Smooth muscle cell (in vitro differentiated cells): ENCODE results near the gene MLX. TPM values are rescaled to one million over a fixed set of nuclear protein-coding genes. Genes with fewer than 3 reads are reported as not detected.

ENCODE experiments used
- DNase-seq: peaks from one replicate; lab custom pipeline; 2025; ENCODE audit not compliant: unreplicated experiment; lab: John Stamatoyannopoulos, UW
- H2AFZ ChIP-seq: fragments of 200-600 bp; sonication (generic); 2 replicates; pipeline ENCODE4 v1.6.0; 2016; ENCODE audit warnings: antibody characterized with exemption, low read depth, mild to moderate bottlenecking
- H3F3A ChIP-seq: fragments of 200-600 bp; sonication (generic); 2 replicates; pipeline ENCODE4 v1.6.0; 2017; ENCODE audit warnings: antibody characterized with exemption, low read depth
- H3K27ac ChIP-seq: fragments of 200-600 bp; sonication (generic); 2 replicates; pipeline ENCODE4 v1.5.1; 2016; ENCODE audit warnings: low read depth, mild to moderate bottlenecking
- H3K27me3 ChIP-seq: fragments of 200-600 bp; sonication (generic); 2 replicates; pipeline ENCODE4 v1.6.1; 2016; ENCODE audit warnings: low read depth, mild to moderate bottlenecking
- H3K36me3 ChIP-seq: fragments of 200-600 bp; sonication (generic); 2 replicates; pipeline ENCODE4 v1.5.1; 2016; ENCODE audit warnings: low read depth
- H3K4me1 ChIP-seq: fragments of 200-600 bp; sonication (generic); 2 replicates; pipeline ENCODE4 v1.5.1; 2016; ENCODE audit warnings: low read depth
- H3K4me2 ChIP-seq: fragments of 200-600 bp; sonication (generic); 2 replicates; pipeline ENCODE4 v1.6.0; 2016; ENCODE audit warnings: mild to moderate bottlenecking
- H3K4me3 ChIP-seq: fragments of 200-600 bp; sonication (generic); 2 replicates; pipeline ENCODE4 v1.5.1; 2016; ENCODE audit warnings: mild to moderate bottlenecking
- H3K79me2 ChIP-seq: fragments of 200-600 bp; sonication (generic); 2 replicates; pipeline ENCODE4 v1.6.0; 2016; ENCODE audit warnings: low read depth, mild to moderate bottlenecking
- H3K9ac ChIP-seq: fragments of 200-600 bp; sonication (generic); 2 replicates; pipeline ENCODE4 v1.6.0; 2016; ENCODE audit warnings: low read depth
- H3K9me3 ChIP-seq: fragments of 200-600 bp; sonication (generic); replicated peaks from 2 replicates; pipeline ENCODE4 v1.5.1; 2016; ENCODE audit warnings: low read depth
- H4K20me1 ChIP-seq: fragments of 200-600 bp; sonication (generic); 2 replicates; pipeline ENCODE4 v1.6.0; 2016; ENCODE audit warnings: low read depth
- WGBS: methylation state at CpG from one replicate; pipeline ENCODE4 v1.1.7; 2016; ENCODE audit warnings: low lambda C conversion rate; 5-methylcytosine and 5-hydroxymethylcytosine counted together
- polyA plus RNA-seq: library from polyadenylated mRNA; unstranded; fragments of >200 nt; fragmentation: Nextera tagmentation; extraction: Ambion mirVana; gene quantifications from 2 replicates; pipeline ENCODE4 v1.2.1, GENCODE V29; 2016
- total RNA-seq: library from RNA; depleted of rRNA; stranded (reverse); fragments of >200 nt; gene quantifications from 2 replicates; pipeline ENCODE4 v1.2.3, GENCODE V29; 2014
- TF ChIP-seq, protein P1 (sequence below): fragments of 200-600 bp; sonication (generic); IDR thresholded peaks from 2 replicates; pipeline ENCODE4 v1.5.1; 2017; ENCODE audit warnings: borderline replicate concordance, mild to moderate bottlenecking, antibody characterized with exemption; ENCODE audit not compliant: insufficient read depth, poor library complexity, severe bottlenecking

Gene MLX
- total and polyA plus RNA-seq, 2 experiments from 2014 or later: 21.1 to 21.6 TPM

DNA sequence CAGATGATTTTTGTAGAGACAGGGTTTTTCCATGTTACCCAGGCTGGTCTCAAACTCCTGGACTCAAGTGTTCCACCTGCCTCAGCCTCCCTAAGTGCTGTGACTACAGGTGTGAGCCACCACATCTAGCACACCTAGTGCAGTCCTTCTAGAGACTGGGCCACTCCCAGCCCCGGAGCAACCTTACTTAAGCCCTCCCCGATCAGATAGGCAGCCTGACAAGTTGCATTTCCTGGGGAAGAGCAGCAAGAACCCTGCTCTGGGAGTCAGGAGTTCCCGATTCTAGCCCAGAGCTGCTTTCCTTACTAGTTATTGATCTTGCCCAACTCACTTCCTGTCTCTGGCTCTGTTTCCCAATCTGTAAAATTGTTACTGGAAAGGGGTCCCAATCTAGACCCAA, 37.8 kb upstream of the MLX start:
- no peak for DNase-seq
- WGBS: 87% methylated on average over 3 of the region's 3 CpGs
- Histone ChIP-seq H3F3A (peaks cover 17% of the 10 kb centered on the region), H3K4me2 (no peak overlapping the region), H3K27me3 (no peaks in the 10 kb centered on the region), H3K9ac (no peak overlapping the region), H3K9me3 (no peaks in the 10 kb centered on the region), H3K79me2 (no peaks in the 10 kb centered on the region), H2AFZ (no peak overlapping the region), H3K4me3 (no peak overlapping the region), H4K20me1 (no peaks in the 10 kb centered on the region), H3K4me1 (no peaks in the 10 kb centered on the region), H3K27ac (no peak overlapping the region), H3K36me3 (no peaks in the 10 kb centered on the region)
- TF ChIP-seq, protein P1, sequence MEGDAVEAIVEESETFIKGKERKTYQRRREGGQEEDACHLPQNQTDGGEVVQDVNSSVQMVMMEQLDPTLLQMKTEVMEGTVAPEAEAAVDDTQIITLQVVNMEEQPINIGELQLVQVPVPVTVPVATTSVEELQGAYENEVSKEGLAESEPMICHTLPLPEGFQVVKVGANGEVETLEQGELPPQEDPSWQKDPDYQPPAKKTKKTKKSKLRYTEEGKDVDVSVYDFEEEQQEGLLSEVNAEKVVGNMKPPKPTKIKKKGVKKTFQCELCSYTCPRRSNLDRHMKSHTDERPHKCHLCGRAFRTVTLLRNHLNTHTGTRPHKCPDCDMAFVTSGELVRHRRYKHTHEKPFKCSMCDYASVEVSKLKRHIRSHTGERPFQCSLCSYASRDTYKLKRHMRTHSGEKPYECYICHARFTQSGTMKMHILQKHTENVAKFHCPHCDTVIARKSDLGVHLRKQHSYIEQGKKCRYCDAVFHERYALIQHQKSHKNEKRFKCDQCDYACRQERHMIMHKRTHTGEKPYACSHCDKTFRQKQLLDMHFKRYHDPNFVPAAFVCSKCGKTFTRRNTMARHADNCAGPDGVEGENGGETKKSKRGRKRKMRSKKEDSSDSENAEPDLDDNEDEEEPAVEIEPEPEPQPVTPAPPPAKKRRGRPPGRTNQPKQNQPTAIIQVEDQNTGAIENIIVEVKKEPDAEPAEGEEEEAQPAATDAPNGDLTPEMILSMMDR: no peak

DNA sequence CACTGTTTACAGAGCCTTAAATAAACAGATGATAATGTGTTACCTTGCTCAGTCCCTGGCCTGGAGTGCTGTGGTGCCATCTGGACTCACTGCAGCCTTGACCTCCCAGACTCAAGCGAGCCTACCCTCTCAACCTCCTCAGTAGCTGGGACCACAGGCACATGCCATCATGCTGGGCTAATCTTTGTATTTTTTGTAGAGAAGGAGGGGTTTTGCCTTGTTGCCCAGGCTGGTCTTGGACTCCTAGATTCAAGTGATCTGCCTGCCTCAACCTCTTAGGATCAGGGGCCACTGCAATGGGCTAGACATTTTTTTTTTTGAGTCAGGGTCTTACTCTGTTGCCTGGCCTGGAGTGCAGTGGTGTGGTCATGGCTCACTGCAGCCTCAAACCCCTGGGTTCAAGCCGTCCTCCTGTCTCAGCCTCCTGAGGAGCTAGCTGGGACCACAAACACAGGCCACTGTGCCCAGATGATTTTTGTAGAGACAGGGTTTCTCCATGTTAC, 35.9 kb upstream of the MLX start:
- H3K36me3 ChIP-seq: no peaks in the 10 kb centered on the region
- H3K4me2 ChIP-seq: no peak overlapping the region
- no peak overlapping the region for H2AFZ ChIP-seq
- no peaks in the 10 kb centered on the region for H4K20me1 ChIP-seq
- no peaks in the 10 kb centered on the region for H3K27me3 ChIP-seq
- peaks cover 17% of the 10 kb centered on the region for H3F3A ChIP-seq
- H3K79me2 ChIP-seq: no peaks in the 10 kb centered on the region
- TF ChIP-seq, protein P1: no peak
- H3K9ac ChIP-seq: no peak overlapping the region
- H3K9me3 ChIP-seq: no peaks in the 10 kb centered on the region
- no peak for DNase-seq
- no peaks in the 10 kb centered on the region for H3K4me1 ChIP-seq
- WGBS: 82% methylated on average over 2 of the region's 2 CpGs
- no peak overlapping the region for H3K27ac ChIP-seq
- H3K4me3 ChIP-seq: no peak overlapping the region

DNA sequence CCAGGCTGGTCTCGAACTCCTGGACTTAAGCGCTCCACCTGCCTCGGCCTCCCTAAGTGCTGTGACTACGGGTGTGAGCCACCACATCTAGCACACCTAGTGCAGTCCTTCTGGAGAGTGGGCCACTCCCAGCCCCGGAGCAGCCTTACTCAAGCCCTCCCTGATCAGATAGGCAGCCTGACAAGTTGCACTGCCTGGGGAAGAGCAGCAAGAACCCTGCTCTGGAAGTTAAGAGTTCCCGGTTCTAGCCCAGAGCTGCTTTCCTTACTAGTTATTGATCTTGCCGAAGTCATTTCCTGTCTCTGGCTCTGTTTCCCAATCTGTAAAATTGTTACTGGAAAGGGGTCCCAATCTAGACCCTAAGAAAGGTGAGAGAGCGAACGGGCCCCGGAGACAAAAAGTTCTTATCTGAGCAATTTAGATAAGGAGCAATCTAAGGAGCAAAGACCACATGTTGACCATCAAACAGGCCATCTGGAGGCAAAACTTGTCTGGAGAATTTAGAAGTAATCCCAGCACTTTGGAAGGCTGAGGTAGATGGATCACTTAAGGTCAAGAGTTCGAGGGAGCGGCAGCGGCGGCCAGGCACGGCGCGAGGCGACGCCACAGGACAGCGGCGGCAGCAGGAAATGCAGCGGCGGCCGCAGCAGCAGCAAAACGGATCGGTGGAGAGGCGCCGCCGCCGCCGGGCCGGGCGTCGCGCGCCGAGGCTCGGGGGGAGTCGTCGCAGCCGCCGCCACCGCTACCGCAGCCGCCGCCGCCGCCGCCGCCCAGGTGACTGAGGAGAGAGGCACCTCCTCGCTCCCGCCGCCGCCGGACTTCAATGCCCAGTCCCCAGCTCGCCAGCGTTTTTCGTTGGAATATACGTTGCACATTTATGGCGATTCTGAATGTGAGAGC, 35.2 kb upstream of the MLX start:
- H3K27me3 ChIP-seq: no peaks in the 10 kb centered on the region
- 10% methylated on average over 59 of the region's 60 CpGs for WGBS
- no peak for DNase-seq

More for the DNA sequence above, 35.2 kb upstream of the MLX start:
- TF ChIP-seq, protein P1: peak; percentile 31
- H3K4me1 ChIP-seq: no peaks in the 10 kb centered on the region
- H2AFZ ChIP-seq: no peak overlapping the region
- no peaks in the 10 kb centered on the region for H3K79me2 ChIP-seq
- H3K9me3 ChIP-seq: no peaks in the 10 kb centered on the region
- H3K27ac ChIP-seq: no peak overlapping the region
- H3K4me3 ChIP-seq: peak overlapping the region; percentile 69
- H3K9ac ChIP-seq: no peak overlapping the region
- peak overlapping the region; percentile 91 for H3K4me2 ChIP-seq
- no peaks in the 10 kb centered on the region for H3K36me3 ChIP-seq
- H3F3A ChIP-seq: peaks cover 17% of the 10 kb centered on the region
- H4K20me1 ChIP-seq: no peaks in the 10 kb centered on the region
